Esophagus muscularis mucosa (tissue), 4 donors: ENCODE results near the gene SIGLEC1.

Experiments
- CTCF ChIP-seq, 3 experiments: fragments of 200-600 bp in 2 of 3; fragments of 450-650 bp in 1 of 3; sonication (generic) in 2 of 3; IDR thresholded peaks; one replicate each; pipeline ENCODE4 v1.5.1; 2017 to 2019; ENCODE audit warnings: antibody characterized with exemption in 3 of 3, mild to moderate bottlenecking in 2 of 3, moderate library complexity in 1 of 3
- EP300 ChIP-seq: sonication (generic); formaldehyde crosslinking; IDR thresholded peaks from one replicate; pipeline ENCODE4 v1.6.1; 2017; ENCODE audit warnings: antibody characterized with exemption
- POLR2A ChIP-seq: fragments of 450-650 bp; IDR thresholded peaks from one replicate; pipeline ENCODE4 v1.6.1; 2017; ENCODE audit warnings: antibody characterized with exemption, moderate library complexity, mild to moderate bottlenecking, low read depth
- POLR2AphosphoS5 ChIP-seq, 2 donors: sonication (generic); formaldehyde crosslinking; IDR thresholded peaks; one replicate each; pipeline ENCODE4 v1.6.1; 2017; ENCODE audit warnings: antibody characterized with exemption in 2 of 2

GRCh38 chr20:3678198-3678597, 34.2 kb downstream of the SIGLEC1 start:
- TF ChIP-seq CTCF (IDR thresholded peaks at IDR 0.05) (no peak), POLR2AphosphoS5 (IDR thresholded peaks at IDR 0.05) (no peak), POLR2A (no peak), EP300 (no peak)
